ENCODE measurements around the gene ISY1.
"Not testable (repeated sequence)": the region's sequence is repeated elsewhere in the genome, so short reads cannot be mapped to it uniquely, and the experiment has no call there.

Gene ISY1

GRCh38 chr3:129173725-129174124 is 12.9 kb upstream of the ISY1 start:
- DNase-seq = no peak
- intact Hi-C loops (cut with DNase I) = no loop called here

DNA sequence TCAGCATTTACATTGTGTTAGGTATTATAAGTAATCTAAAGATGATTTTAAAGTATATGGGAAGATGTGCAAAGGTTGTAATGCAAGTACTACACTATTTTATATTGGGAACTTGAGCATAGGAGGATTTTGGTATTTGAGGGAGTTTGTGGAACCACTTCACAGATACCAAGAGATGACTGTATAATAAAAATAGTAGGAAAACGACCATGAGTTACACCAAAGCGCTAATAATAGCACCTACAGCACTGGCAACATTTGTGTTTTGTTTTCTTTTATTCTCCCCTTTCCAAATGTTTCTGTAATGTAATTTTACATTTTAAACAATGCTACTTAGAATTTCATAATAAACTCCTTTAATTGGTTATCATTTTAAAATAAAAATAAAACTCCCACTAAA is 12.3 kb upstream of the ISY1 start:
- intact Hi-C loops (cut with DNase I) = no loop called here
- no peak for DNase-seq

DNA sequence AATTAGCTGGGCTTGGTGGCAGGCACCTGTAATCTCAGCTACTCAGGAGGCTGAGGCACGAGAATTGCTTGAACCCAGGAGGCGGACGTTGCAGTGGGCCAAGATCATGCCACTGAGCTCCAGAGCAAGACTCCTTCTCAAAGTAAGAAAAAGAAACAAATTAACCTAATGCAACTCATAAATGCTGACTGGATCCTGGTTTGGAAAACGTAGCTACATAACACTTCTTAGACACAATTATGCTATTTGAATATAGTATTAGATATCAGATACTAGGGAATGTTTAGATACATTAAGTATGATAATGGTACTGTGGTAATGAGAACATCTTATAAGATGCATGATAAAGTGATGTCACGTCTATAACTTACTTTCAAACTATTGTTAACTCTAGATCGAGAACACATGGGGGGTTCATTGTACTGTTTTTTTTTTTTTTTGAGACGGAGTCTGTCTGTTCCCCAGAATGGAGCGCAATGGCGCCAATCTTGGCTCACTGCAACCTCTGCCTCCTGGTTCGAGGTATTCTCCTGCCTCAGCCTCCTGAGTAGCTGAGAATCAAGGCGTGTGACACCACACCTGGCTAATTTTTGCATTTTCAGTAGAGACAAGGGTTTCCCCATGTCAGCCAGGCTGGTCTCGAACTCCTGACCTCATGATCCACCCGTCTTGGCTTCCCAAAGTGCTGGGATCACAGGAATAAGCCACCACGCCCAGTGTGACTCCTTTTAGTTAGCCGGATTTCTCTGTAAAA is 5.9 kb upstream of the ISY1 start:
- no peak for DNase-seq
- intact Hi-C loops (cut with DNase I) = no loop called here

DNA sequence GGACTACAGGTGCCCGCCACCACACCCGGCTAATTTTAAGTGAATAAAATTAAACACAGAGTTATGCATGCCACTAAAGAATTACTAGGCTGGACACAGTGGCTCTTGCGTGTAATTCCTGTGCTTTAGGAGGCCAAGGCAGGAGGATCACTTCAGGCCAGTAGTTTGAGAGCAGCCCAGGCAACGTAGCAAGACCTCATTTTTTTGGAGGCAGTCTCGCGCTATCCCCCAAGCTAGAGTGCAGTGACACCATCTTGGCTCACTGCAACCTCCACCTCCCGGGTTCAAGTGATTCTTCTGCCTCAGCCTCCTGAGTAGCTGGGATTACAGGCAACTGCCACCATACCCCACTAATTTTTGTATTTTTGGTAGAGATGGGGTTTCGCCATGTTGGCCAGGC is 4.7 kb upstream of the ISY1 start:
- DNase-seq; intact Hi-C loops (cut with DNase I): not testable (repeated sequence)

DNA sequence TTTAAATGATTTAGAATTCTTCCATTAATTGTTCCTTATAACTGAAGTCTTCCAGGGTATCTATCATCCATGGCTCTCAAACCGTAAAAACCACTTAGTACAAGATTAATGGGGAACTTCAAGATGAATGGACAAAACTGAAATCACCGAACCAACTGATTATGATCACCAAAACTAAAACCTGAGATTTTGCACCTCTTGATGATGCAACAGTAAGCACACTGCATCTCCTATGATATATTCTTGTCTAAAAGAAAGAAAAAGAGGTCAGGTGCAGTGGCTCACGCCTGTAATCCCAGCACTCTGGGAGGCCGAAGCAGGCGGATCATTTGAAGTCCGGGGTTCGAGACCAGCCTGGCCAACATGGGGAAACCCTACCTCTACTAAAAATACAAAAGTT is 3.6 kb upstream of the ISY1 start:
- no peak for DNase-seq
- intact Hi-C loops (cut with DNase I) = no loop called here

DNA sequence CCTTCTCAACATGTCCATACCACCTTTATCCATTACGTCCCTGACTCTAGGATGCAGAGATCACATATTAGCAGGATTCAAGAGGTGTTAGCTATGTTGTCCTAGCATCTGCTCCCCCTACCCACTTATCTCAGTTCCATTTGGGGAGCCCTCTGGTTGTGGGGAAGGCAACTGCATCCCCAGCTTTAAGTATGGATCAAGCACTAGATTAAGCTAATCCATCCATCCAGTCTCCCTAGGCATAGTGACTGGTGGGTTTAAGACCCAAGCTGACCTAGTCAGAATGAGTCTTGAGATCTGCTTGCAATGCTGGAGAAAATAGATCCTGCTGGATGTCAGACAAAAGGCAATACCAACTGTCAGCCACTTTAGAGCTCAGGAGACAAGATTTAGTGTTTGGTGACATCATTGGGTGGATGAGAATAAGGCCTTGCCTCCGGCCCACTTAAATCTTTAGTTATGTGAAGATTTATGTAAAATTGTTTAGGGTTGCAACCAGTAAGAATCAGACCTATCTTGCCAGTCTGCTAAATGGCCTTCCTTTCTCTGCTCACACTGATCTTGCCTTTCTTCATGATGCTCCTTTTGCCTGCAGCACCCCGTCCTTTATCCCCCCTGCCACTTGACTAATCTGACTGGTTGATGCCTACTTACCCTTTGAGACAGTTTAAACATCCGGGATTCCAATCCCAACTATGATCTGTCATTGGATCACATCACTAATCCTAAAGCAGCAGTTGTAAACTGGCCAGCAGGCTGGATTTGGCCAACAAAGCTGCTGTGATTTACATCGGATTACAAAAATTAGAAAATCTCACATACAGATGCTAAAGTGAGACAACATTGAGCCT is 2.1 kb upstream of the ISY1 start:
- intact Hi-C loops (cut with DNase I) = no loop called here

DNA sequence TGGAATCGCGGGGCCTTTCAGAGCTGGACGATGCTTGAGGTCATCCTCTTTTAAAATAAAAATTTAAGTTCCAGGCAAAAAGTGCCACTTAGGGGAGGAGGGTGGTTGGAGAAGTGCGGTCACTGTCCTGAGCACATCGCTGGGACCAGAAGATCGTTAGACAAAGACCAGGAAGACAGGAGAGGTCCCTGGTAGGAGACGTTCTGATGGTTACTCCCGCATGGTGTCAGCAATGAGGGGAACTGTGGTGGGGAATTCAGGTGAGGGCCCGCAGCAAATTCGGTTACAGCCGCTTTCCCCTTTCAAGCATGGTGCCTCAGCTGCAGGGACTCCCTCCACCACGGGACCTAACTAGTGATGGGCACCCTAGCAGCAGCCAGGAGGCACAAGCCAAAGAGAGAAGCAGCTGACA is 1.0 kb upstream of the ISY1 start:
- intact Hi-C loops (cut with DNase I) = loop anchor here (1.0 kb wide), 1 partner anchor 87 kb away; the partner anchor contains the start of gene COPG1
- no peak for DNase-seq

More for the DNA sequence above, 2.1 kb upstream of the ISY1 start:
- DNase-seq = no peak

GRCh38 chr3:129144786-129145185 is 16.1 kb downstream of the ISY1 start:
- intact Hi-C loops (cut with DNase I) = no loop called here
- DNase-seq = peak in 2 of 10 donors; percentile 64 to 80

GRCh38 chr3:129141011-129141410 is 19.9 kb downstream of the ISY1 start:
- DNase-seq; intact Hi-C loops (cut with DNase I): not testable (repeated sequence)

DNA sequence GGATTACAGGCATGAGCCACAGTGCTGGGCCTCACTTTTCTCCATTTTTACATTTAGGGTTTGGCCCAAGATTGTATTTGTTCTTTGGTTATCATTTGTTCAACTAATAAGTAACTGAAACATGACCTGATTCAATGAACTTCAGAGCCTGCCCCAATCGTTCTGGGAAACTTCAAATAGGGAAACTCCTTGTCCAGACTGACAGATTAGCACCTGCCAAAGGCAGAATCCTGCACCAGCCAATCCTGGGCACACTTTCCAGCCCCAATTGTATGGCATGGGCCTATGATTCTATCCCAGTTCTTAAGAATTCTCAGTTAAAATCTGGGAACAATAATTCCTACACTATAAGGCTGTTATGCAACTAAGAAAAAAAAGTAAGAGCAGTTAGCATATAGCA is 21.0 kb downstream of the ISY1 start:
- intact Hi-C loops (cut with DNase I) = no loop called here
- peak in 1 of 10 donors; percentile 4 for DNase-seq

DNA sequence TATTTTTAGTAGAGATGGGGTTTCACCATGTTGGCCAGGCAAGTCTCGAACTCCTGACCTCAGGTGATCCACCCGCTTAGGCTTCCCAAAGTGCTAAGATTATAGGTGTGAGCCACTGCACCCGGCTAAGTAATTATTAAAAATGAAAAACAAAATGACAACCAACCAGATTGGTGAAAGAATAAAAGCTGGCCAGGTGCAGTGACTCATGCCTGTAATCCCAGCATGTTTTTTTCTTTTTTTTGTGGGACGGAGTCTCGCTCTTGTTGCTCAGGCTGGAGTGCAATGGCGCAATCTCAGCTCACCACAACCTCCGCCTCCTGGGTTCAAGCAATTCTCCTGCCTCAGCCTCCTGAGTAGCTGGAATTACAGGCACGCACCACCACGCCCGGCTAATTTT is 24.6 kb downstream of the ISY1 start:
- peak in 2 of 10 donors; percentile 20 to 22 for DNase-seq
- intact Hi-C loops (cut with DNase I) = not testable (repeated sequence)

DNA sequence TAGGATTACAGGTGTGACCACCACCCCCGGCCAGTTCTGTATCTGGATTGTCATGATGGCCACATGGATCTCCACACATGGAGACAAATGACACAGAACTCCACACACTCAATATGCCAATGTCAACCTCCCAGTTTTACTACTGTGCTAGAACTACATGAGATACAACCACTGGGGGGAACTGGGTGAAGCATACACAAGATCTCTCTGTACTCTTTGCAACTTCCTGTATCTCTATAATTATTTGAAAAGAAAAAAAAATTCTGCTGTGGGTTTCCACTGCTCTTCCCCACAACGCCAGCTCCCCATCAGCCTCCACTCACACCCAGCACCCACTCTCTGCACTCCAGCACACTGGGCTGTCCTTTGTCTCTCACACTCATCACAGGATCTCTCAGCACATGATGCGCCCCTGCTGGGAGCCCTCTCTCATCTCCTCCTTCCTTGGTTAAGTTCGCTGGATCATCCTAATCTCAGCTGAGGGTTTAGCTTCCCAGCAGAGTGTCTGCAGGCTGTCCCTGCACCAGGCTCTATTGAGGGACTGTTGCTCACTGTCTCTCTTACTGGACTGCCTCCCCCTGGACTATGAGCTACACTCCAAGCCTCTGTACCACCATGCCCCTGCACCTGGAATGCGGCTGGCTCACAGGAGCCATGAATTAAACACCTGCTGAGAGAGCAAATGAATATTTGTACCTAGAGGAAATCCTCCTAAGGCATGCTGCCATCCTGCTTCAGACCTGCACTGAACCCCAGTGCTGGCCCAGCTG is 28.6 kb downstream of the ISY1 start:
- intact Hi-C loops (cut with DNase I) = no loop called here
- DNase-seq = peak in 3 of 10 donors; percentile 34 to 79 (median 70)

GRCh38 chr3:129131465-129132088 is 29.3 kb downstream of the ISY1 start:
- no peak for DNase-seq
- intact Hi-C loops (cut with DNase I) = no loop called here

- intact Hi-C loops (cut with DNase I) = no loop called here
- DNase-seq = peak in 3 of 10 donors; percentile 3 to 28 (median 17)
Measured at GRCh38 chr3:129130291-129130813, 30.5 kb downstream of the ISY1 start.

DNA sequence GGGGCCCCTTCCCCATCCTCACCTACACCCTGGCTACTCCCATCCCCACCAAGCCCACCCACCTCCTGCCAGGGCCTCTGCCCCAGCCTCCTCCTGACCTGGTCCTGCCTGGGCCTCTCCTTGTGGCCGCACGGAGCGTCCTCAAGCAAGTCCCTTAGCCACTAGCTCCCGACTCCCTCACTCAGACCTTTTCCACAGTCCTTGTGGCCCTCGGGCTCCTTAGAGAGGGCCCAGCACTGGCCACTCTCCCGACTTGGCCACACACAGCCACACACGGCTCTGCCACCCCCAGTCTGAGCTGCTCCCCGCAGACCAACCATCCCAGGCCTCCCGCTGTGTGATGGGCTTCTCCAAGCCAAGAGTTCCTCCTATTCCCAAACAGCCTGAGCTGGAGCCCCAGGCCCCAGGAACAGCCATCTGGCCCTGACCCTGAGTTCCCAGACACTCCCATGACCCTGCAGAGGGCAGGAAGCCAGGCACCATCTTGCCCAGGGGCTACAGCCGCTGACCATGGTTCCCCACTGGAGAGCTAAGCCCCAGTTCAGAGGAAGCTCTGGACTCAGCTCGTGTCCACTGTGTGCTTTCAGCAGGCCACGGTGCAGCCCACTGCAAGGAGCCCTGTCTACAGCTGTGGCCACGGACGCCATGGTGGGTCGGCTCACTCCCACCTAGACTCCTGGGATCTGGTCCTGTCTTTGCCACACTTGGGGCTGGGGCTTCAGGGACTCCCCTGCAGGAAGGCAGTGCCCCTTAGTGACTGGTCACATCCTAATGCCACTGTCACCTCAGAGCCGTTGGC is 32.3 kb downstream of the ISY1 start:
- peak in 2 of 10 donors; percentile 41 to 75 for DNase-seq

GRCh38 chr3:129126726-129127280 is 34.1 kb downstream of the ISY1 start:
- intact Hi-C loops (cut with DNase I) = no loop called here
- peak in 2 of 10 donors; percentile 64 to 65 for DNase-seq

More for the DNA sequence above, 32.3 kb downstream of the ISY1 start:
- intact Hi-C loops (cut with DNase I) = no loop called here

DNA sequence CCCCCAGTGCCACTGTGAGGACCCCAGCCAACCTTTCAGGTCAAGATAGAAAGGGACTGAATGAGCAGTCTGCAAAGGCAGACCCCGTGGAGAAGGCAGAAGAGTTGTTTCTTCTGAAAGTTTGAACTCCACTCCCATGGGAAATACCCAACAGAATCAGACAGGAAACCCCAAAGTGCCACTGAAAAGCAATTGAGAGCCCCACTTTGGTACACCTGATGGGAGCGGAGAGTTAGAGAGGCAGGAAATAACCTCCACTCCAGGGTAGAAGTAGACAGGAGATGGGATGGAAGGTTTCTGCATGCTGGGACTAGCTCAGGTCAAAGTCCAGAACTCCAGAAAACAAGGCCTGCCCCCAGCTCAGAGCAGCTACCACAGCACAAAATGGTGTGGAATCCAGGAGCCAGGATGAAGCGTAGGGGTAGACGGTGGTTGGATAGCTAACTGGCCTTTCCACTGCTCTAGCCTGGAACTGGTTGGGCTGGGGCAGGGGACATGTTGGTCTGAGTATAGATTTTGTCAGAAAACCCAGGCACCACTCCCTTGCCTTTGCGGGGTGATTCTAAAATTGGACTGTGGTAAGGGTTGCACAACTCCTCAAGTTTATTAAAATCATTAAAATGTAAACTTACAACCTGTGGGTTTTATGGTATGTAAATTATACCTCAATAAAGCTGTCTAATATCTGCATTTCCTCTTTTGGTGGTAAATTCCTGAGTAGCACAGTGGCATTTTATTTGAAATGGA is 37.4 kb downstream of the ISY1 start:
- intact Hi-C loops (cut with DNase I) = no loop called here
- DNase-seq = peak in 3 of 10 donors; percentile 21 to 55 (median 53)

GRCh38 chr3:129122412-129123011 is 38.4 kb downstream of the ISY1 start:
- DNase-seq = peak in 3 of 10 donors; percentile 70 to 87 (median 83)
- intact Hi-C loops (cut with DNase I) = no loop called here
